Stimulated activated naive CD8-positive, alpha-beta T cell treated with anti-CD3 and anti-CD28 coated beads, Interleukin-15, amount 100 ng/mL, for 72 hours (primary cell): ENCODE data around the gene PHC2.

Experiments
- ATAC-seq: fragments of 150-1000 bp; cut with Tn5 transposase; 2 replicates; pipeline ENCODE4 v1.10.0; 2021; ENCODE audit warnings: mild to moderate bottlenecking, moderate library complexity
- DNase-seq, 2 donors: peaks; one replicate each; pipeline ENCODE4 v3.0.0; 2021 to 2022
- H3K27ac Mint-ChIP-seq, 2 donors: one replicate each; pipeline ENCODE4 v1.8.0; 2022; ENCODE audit warnings: mild to moderate bottlenecking in 2 of 2, mixed read lengths in 2 of 2, moderate library complexity in 2 of 2
- H3K27me3 Mint-ChIP-seq: one replicate; pipeline ENCODE4 v1.8.0; 2022; ENCODE audit warnings: mixed read lengths
- H3K4me1 Mint-ChIP-seq: one replicate; pipeline ENCODE4 v1.8.0; 2022; ENCODE audit warnings: mild to moderate bottlenecking, mixed read lengths
- H3K4me3 Mint-ChIP-seq, 2 donors: one replicate each; pipeline ENCODE4 v1.8.0; 2022; ENCODE audit warnings: mild to moderate bottlenecking in 2 of 2, mixed read lengths in 2 of 2, moderate library complexity in 1 of 2
- H3K9me3 Mint-ChIP-seq, 2 donors: one replicate each; pipeline ENCODE4 v1.8.0; 2022; ENCODE audit warnings: mixed read lengths in 2 of 2

The PHC2 gene

GRCh38 chr1:33334081-33334552 is 96.8 kb downstream of the PHC2 start:
- Mint-ChIP-seq H3K4me1 (peaks cover 38% of the 10 kb centered on the region), H3K4me3 (no peak overlapping the region), H3K27me3 (no peaks in the 10 kb centered on the region), H3K9me3 (no peaks in the 10 kb centered on the region), H3K27ac (no peak overlapping the region)
- DNase-seq (no peak), ATAC-seq (no peak)

GRCh38 chr1:33332881-33333280 is 98.0 kb downstream of the PHC2 start:
- no peak overlapping the region for H3K27ac Mint-ChIP-seq
- ATAC-seq = no peak
- no peak for DNase-seq
- H3K4me3 Mint-ChIP-seq = no peak overlapping the region
- peaks cover 26% of the 10 kb centered on the region for H3K4me1 Mint-ChIP-seq
- no peaks in the 10 kb centered on the region for H3K27me3 Mint-ChIP-seq
- no peaks in the 10 kb centered on the region for H3K9me3 Mint-ChIP-seq

- Mint-ChIP-seq H3K9me3 (no peaks in the 10 kb centered on the region), H3K27me3 (no peaks in the 10 kb centered on the region), H3K4me1 (peaks cover 20% of the 10 kb centered on the region), H3K27ac (peak overlapping the region in 1 of 2 donors; percentile 66), H3K4me3 (no peak overlapping the region)
- ATAC-seq (no peak), DNase-seq (no peak)
Measured at GRCh38 chr1:33332357-33332789, 98.5 kb downstream of the PHC2 start.

GRCh38 chr1:33331444-33332356 is 99.2 kb downstream of the PHC2 start:
- H3K27ac Mint-ChIP-seq = peak overlapping the region in 1 of 2 donors; percentile 66
- no peaks in the 10 kb centered on the region for H3K9me3 Mint-ChIP-seq
- DNase-seq (no peak), ATAC-seq (no peak)
- H3K27me3 Mint-ChIP-seq = no peaks in the 10 kb centered on the region
- H3K4me1 Mint-ChIP-seq = peaks cover 16% of the 10 kb centered on the region
- H3K4me3 Mint-ChIP-seq = no peak overlapping the region

GRCh38 chr1:33330906-33331305 is 100.0 kb downstream of the PHC2 start:
- peaks cover 8% of the 10 kb centered on the region for H3K4me1 Mint-ChIP-seq

GRCh38 chr1:33330361-33330890 is 100.5 kb downstream of the PHC2 start:
- DNase-seq (no peak), ATAC-seq (no peak)
- Mint-ChIP-seq H3K9me3 (no peaks in the 10 kb centered on the region), H3K4me1 (peaks cover 6% of the 10 kb centered on the region), H3K4me3 (no peak overlapping the region), H3K27me3 (no peaks in the 10 kb centered on the region), H3K27ac (no peak overlapping the region)

More at GRCh38 chr1:33330906-33331305, 100.0 kb downstream of the PHC2 start:
- Mint-ChIP-seq H3K27me3 (no peaks in the 10 kb centered on the region), H3K4me3 (no peak overlapping the region), H3K27ac (no peak overlapping the region), H3K9me3 (no peaks in the 10 kb centered on the region)
- no peak for DNase-seq
- no peak for ATAC-seq

- H3K9me3 Mint-ChIP-seq = no peaks in the 10 kb centered on the region
- H3K27ac Mint-ChIP-seq = no peak overlapping the region
- no peak for ATAC-seq
Measured at GRCh38 chr1:33329600-33330305, 101.1 kb downstream of the PHC2 start.

GRCh38 chr1:33328817-33329216 is 102.1 kb downstream of the PHC2 start:
- Mint-ChIP-seq H3K27ac (peak overlapping the region in 1 of 2 donors; percentile 27), H3K27me3 (no peaks in the 10 kb centered on the region), H3K9me3 (no peaks in the 10 kb centered on the region), H3K4me1 (no peaks in the 10 kb centered on the region), H3K4me3 (no peak overlapping the region)
- DNase-seq = no peak
- no peak for ATAC-seq

More at GRCh38 chr1:33329600-33330305, 101.1 kb downstream of the PHC2 start:
- DNase-seq = no peak
- no peaks in the 10 kb centered on the region for H3K27me3 Mint-ChIP-seq
- H3K4me1 Mint-ChIP-seq = no peaks in the 10 kb centered on the region
- H3K4me3 Mint-ChIP-seq = no peak overlapping the region

- no peak overlapping the region for H3K27ac Mint-ChIP-seq
- H3K27me3 Mint-ChIP-seq = no peaks in the 10 kb centered on the region
- ATAC-seq (peak; percentile 71), DNase-seq (no peak)
- H3K9me3 Mint-ChIP-seq = no peaks in the 10 kb centered on the region
- H3K4me1 Mint-ChIP-seq = no peaks in the 10 kb centered on the region
- no peak overlapping the region for H3K4me3 Mint-ChIP-seq
Measured at GRCh38 chr1:33327587-33328325, 103.1 kb downstream of the PHC2 start.

GRCh38 chr1:33326785-33327184 is 104.1 kb downstream of the PHC2 start:
- no peak for ATAC-seq
- DNase-seq = no peak
- H3K4me3 Mint-ChIP-seq = no peak overlapping the region
- no peaks in the 10 kb centered on the region for H3K27me3 Mint-ChIP-seq
- H3K4me1 Mint-ChIP-seq = no peaks in the 10 kb centered on the region
- peak overlapping the region in 1 of 2 donors; percentile 82 for H3K27ac Mint-ChIP-seq
- no peaks in the 10 kb centered on the region for H3K9me3 Mint-ChIP-seq

- Mint-ChIP-seq H3K27me3 (no peaks in the 10 kb centered on the region), H3K9me3 (no peaks in the 10 kb centered on the region), H3K4me1 (no peaks in the 10 kb centered on the region), H3K27ac (peak overlapping the region; percentile 7 to 91), H3K4me3 (no peak overlapping the region)
- no peak for DNase-seq
- ATAC-seq = no peak
Measured at GRCh38 chr1:33324677-33325575, 106.0 kb downstream of the PHC2 start.

- Mint-ChIP-seq H3K9me3 (no peaks in the 10 kb centered on the region), H3K4me3 (no peak overlapping the region), H3K4me1 (no peaks in the 10 kb centered on the region), H3K27me3 (no peaks in the 10 kb centered on the region), H3K27ac (no peak overlapping the region)
- no peak for DNase-seq
- ATAC-seq = no peak
Measured at GRCh38 chr1:33323663-33324477, 107.0 kb downstream of the PHC2 start.

GRCh38 chr1:33322870-33323585 is 107.9 kb downstream of the PHC2 start:
- H3K9me3 Mint-ChIP-seq = no peaks in the 10 kb centered on the region
- no peak for DNase-seq
- peaks cover 8% of the 10 kb centered on the region for H3K27me3 Mint-ChIP-seq
- H3K27ac Mint-ChIP-seq = peak overlapping the region in 1 of 2 donors; percentile 70
- no peak overlapping the region for H3K4me3 Mint-ChIP-seq
- no peak for ATAC-seq
- no peaks in the 10 kb centered on the region for H3K4me1 Mint-ChIP-seq
